ENCODE results near the gene CDK14.

CDK14 gene

GRCh38 chr7:90891529-90891928 is 295.4 kb downstream of the CDK14 start:
- Histone ChIP-seq H3K27ac (ENCODE audit: low read depth, low read length) (no peak overlapping the region), H2BK12ac (ENCODE audit: low read length) (no peak overlapping the region), H3K23ac (ENCODE audit: low read length) (no peak overlapping the region), H4K12ac (ENCODE audit: low read depth, low read length) (no peak overlapping the region), H3K18ac (ENCODE audit: low read length) (no peak overlapping the region), H4K8ac (ENCODE audit: low read depth, low read length) (no peak overlapping the region), H2BK5ac (ENCODE audit: low read depth, low read length, poor library complexity) (no peak overlapping the region), H3K27me3 (ENCODE audit: insufficient read depth, low read length) (no peaks in the 10 kb centered on the region), H2BK120ac (ENCODE audit: insufficient read depth, low read length, poor library complexity) (no peak overlapping the region), H3K14ac (ENCODE audit: low read length) (no peak overlapping the region), H3K79me2 (ENCODE audit: control insufficient read depth, insufficient read depth, low read length, poor library complexity) (no peaks in the 10 kb centered on the region), H3K36me3 (ENCODE audit: control insufficient read depth in 1 of 2, insufficient read depth in 2 of 2, low read length in 2 of 2) (no peaks in the 10 kb centered on the region), H3K4me2 (ENCODE audit: low read length) (no peak overlapping the region), H3K4me1 (ENCODE audit: control insufficient read depth in 1 of 2, insufficient read depth in 2 of 2, low read length in 2 of 2) (no peaks in the 10 kb centered on the region), H3K4ac (ENCODE audit: low read depth, low read length) (no peak overlapping the region), H2AFZ (ENCODE audit: insufficient read depth, low read length, poor library complexity) (no peak overlapping the region), H4K91ac (ENCODE audit: low read depth, low read length) (no peak overlapping the region), H3K4me3 (ENCODE audit: low read depth, low read length) (no peak overlapping the region), H3K9me3 (ENCODE audit: insufficient read depth, low read depth, low read length) (no peaks in the 10 kb centered on the region), H3K9ac (ENCODE audit: low read length) (no peak overlapping the region), H2AK5ac (ENCODE audit: low read length) (no peak overlapping the region), H3K79me1 (ENCODE audit: low read length) (no peaks in the 10 kb centered on the region)
- WGBS (ENCODE audit: extremely low coverage, insufficient coverage, insufficient read length), result no CpG with 5 or more reads among the region's 1 CpG
- no peak for DNase-seq

- no peaks in the 10 kb centered on the region for H3K36me3 ChIP-seq (ENCODE audit: control insufficient read depth in 1 of 2, insufficient read depth in 2 of 2, low read length in 2 of 2)
- no peak overlapping the region for H3K4me2 ChIP-seq (ENCODE audit: low read length)
- H3K79me1 ChIP-seq (ENCODE audit: low read length), result no peaks in the 10 kb centered on the region
- H3K18ac ChIP-seq (ENCODE audit: low read length), result no peak overlapping the region
- no peak overlapping the region for H2BK120ac ChIP-seq (ENCODE audit: insufficient read depth, low read length, poor library complexity)
- no peak overlapping the region for H2BK12ac ChIP-seq (ENCODE audit: low read length)
- no peak overlapping the region for H2AK5ac ChIP-seq (ENCODE audit: low read length)
- no peaks in the 10 kb centered on the region for H3K27me3 ChIP-seq (ENCODE audit: insufficient read depth, low read length)
- H2AFZ ChIP-seq (ENCODE audit: insufficient read depth, low read length, poor library complexity), result no peak overlapping the region
- H4K91ac ChIP-seq (ENCODE audit: low read depth, low read length), result no peak overlapping the region
- H3K27ac ChIP-seq (ENCODE audit: low read depth, low read length), result no peak overlapping the region
- no peak overlapping the region for H3K9ac ChIP-seq (ENCODE audit: low read length)
- H3K14ac ChIP-seq (ENCODE audit: low read length), result no peak overlapping the region
- WGBS (ENCODE audit: extremely low coverage, insufficient coverage, insufficient read length), result no CpG with 5 or more reads among the region's 2 CpGs
- no peak overlapping the region for H3K4me3 ChIP-seq (ENCODE audit: low read depth, low read length)
- H4K8ac ChIP-seq (ENCODE audit: low read depth, low read length), result no peak overlapping the region
- no peaks in the 10 kb centered on the region for H3K79me2 ChIP-seq (ENCODE audit: control insufficient read depth, insufficient read depth, low read length, poor library complexity)
- H3K4me1 ChIP-seq (ENCODE audit: control insufficient read depth in 1 of 2, insufficient read depth in 2 of 2, low read length in 2 of 2), result no peaks in the 10 kb centered on the region
- DNase-seq, result no peak
- H3K23ac ChIP-seq (ENCODE audit: low read length), result no peak overlapping the region
- no peak overlapping the region for H2BK5ac ChIP-seq (ENCODE audit: low read depth, low read length, poor library complexity)
- no peak overlapping the region for H3K4ac ChIP-seq (ENCODE audit: low read depth, low read length)
- H4K12ac ChIP-seq (ENCODE audit: low read depth, low read length), result no peak overlapping the region
- no peaks in the 10 kb centered on the region for H3K9me3 ChIP-seq (ENCODE audit: insufficient read depth, low read depth, low read length)
Observed at GRCh38 chr7:90892213-90892612, 296.1 kb downstream of the CDK14 start.

- H4K8ac ChIP-seq (ENCODE audit: low read depth, low read length), result no peak overlapping the region
- no peak overlapping the region for H3K4ac ChIP-seq (ENCODE audit: low read depth, low read length)
- no peak overlapping the region for H3K14ac ChIP-seq (ENCODE audit: low read length)
- H3K9me3 ChIP-seq (ENCODE audit: insufficient read depth, low read depth, low read length), result no peaks in the 10 kb centered on the region
- H2BK5ac ChIP-seq (ENCODE audit: low read depth, low read length, poor library complexity), result no peak overlapping the region
- no peak overlapping the region for H2BK120ac ChIP-seq (ENCODE audit: insufficient read depth, low read length, poor library complexity)
- H3K79me1 ChIP-seq (ENCODE audit: low read length), result no peaks in the 10 kb centered on the region
- no peak overlapping the region for H4K12ac ChIP-seq (ENCODE audit: low read depth, low read length)
- H3K4me1 ChIP-seq (ENCODE audit: control insufficient read depth in 1 of 2, insufficient read depth in 2 of 2, low read length in 2 of 2), result no peaks in the 10 kb centered on the region
- no peak overlapping the region for H3K27ac ChIP-seq (ENCODE audit: low read depth, low read length)
- H2AK5ac ChIP-seq (ENCODE audit: low read length), result no peak overlapping the region
- DNase-seq, result no peak
- no peaks in the 10 kb centered on the region for H3K27me3 ChIP-seq (ENCODE audit: insufficient read depth, low read length)
- H3K4me3 ChIP-seq (ENCODE audit: low read depth, low read length), result no peak overlapping the region
- no peaks in the 10 kb centered on the region for H3K79me2 ChIP-seq (ENCODE audit: control insufficient read depth, insufficient read depth, low read length, poor library complexity)
- WGBS (ENCODE audit: extremely low coverage, insufficient coverage, insufficient read length), result no CpG with 5 or more reads among the region's 3 CpGs
- no peak overlapping the region for H3K18ac ChIP-seq (ENCODE audit: low read length)
- no peak overlapping the region for H3K23ac ChIP-seq (ENCODE audit: low read length)
- no peaks in the 10 kb centered on the region for H3K36me3 ChIP-seq (ENCODE audit: control insufficient read depth in 1 of 2, insufficient read depth in 2 of 2, low read length in 2 of 2)
- no peak overlapping the region for H2AFZ ChIP-seq (ENCODE audit: insufficient read depth, low read length, poor library complexity)
- no peak overlapping the region for H3K9ac ChIP-seq (ENCODE audit: low read length)
- H3K4me2 ChIP-seq (ENCODE audit: low read length), result no peak overlapping the region
- no peak overlapping the region for H2BK12ac ChIP-seq (ENCODE audit: low read length)
- H4K91ac ChIP-seq (ENCODE audit: low read depth, low read length), result no peak overlapping the region
Observed at GRCh38 chr7:90894122-90894521, 298.0 kb downstream of the CDK14 start.

- Histone ChIP-seq H3K14ac (ENCODE audit: low read length) (no peak overlapping the region), H3K4me2 (ENCODE audit: low read length) (no peak overlapping the region), H3K9ac (ENCODE audit: low read length) (no peak overlapping the region), H3K18ac (ENCODE audit: low read length) (no peak overlapping the region), H3K27ac (ENCODE audit: low read depth, low read length) (no peak overlapping the region), H3K9me3 (ENCODE audit: insufficient read depth, low read depth, low read length) (no peaks in the 10 kb centered on the region), H2BK12ac (ENCODE audit: low read length) (no peak overlapping the region), H3K4me3 (ENCODE audit: low read depth, low read length) (no peak overlapping the region), H3K23ac (ENCODE audit: low read length) (no peak overlapping the region), H2BK120ac (ENCODE audit: insufficient read depth, low read length, poor library complexity) (no peak overlapping the region), H2AK5ac (ENCODE audit: low read length) (no peak overlapping the region), H2BK5ac (ENCODE audit: low read depth, low read length, poor library complexity) (no peak overlapping the region), H3K27me3 (ENCODE audit: insufficient read depth, low read length) (no peaks in the 10 kb centered on the region), H3K4me1 (ENCODE audit: control insufficient read depth in 1 of 2, insufficient read depth in 2 of 2, low read length in 2 of 2) (no peaks in the 10 kb centered on the region), H3K79me2 (ENCODE audit: control insufficient read depth, insufficient read depth, low read length, poor library complexity) (no peaks in the 10 kb centered on the region), H4K91ac (ENCODE audit: low read depth, low read length) (no peak overlapping the region), H3K4ac (ENCODE audit: low read depth, low read length) (no peak overlapping the region), H4K8ac (ENCODE audit: low read depth, low read length) (no peak overlapping the region), H2AFZ (ENCODE audit: insufficient read depth, low read length, poor library complexity) (no peak overlapping the region), H3K79me1 (ENCODE audit: low read length) (no peaks in the 10 kb centered on the region), H4K12ac (ENCODE audit: low read depth, low read length) (no peak overlapping the region), H3K36me3 (ENCODE audit: control insufficient read depth in 1 of 2, insufficient read depth in 2 of 2, low read length in 2 of 2) (no peaks in the 10 kb centered on the region)
- WGBS (ENCODE audit: extremely low coverage, insufficient coverage, insufficient read length), result no CpG with 5 or more reads among the region's 1 CpG
- DNase-seq, result no peak
Observed at GRCh38 chr7:90896458-90896857, 300.3 kb downstream of the CDK14 start.
